Muscle of back (tissue), 11 donors: ENCODE results near the gene SLIT3. TPM values are rescaled to one million over a fixed set of nuclear protein-coding genes. Genes with fewer than 3 reads are reported as not detected.
A peak's percentile ranks its signal among the peaks of the same experiment; 100 is the strongest.

Source experiments
- DNase-seq, 3 donors: peaks; one replicate each; pipeline versions ENCODE4 v3.0.0 to v3.0.0-alpha.2; 2013
- polyA plus RNA-seq, 10 donors: library from polyadenylated mRNA; unstranded; fragments of 120-200 nt; gene quantifications; one replicate each; pipeline ENCODE4 v1.2.1, GENCODE V29; 2013; ENCODE audit not compliant: insufficient read length in 10 of 10

Gene SLIT3
- polyA plus RNA-seq, 10 donors: 6.6 to 47.9 (median 10.4) TPM

- no peak for DNase-seq
Measured at GRCh38 chr5:168935183-168935582, 365.8 kb downstream of the SLIT3 start.

- DNase-seq: no peak
Measured at GRCh38 chr5:168934169-168934568, 366.8 kb downstream of the SLIT3 start.

DNA sequence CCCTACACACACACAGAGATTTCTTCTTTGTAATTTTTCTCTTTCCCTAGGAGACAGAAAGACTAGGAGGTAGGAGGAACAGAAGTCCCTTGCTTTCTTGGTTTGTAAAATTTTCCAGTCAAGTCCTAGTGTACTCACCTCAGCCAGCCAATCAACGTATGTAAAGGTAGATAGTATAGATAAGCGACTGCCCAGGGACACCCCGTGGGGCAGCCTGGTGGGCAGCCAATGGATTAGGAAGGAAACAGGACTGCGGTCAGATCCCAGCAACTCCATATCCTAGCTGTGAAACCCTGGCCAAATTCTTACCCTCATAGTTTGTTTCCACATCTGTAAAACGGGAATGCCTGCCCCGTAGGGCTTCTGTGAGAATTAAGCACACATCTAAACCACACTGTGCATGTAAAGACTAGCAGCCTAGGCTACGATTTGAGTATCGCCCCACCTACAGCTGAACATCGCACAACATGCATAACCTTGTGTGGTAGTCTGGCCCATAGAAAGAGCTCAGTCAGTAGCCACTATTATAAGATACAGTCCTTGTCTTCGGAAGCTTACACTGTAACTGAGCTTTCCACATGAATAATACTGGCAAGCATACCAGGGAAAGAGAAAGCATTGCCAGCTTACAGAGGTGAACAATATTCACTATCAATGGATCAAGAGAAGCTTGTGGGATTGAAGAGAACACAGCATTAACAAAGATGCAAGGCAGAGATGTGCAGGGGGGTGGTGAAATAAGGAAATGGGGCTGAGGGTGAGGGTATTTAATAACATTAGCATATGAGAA lies 368.3 kb downstream of the SLIT3 start:
- no peak for DNase-seq

- DNase-seq: peak in 1 of 3 donors; percentile 65
Measured at GRCh38 chr5:168931638-168932345, 369.1 kb downstream of the SLIT3 start.

DNA sequence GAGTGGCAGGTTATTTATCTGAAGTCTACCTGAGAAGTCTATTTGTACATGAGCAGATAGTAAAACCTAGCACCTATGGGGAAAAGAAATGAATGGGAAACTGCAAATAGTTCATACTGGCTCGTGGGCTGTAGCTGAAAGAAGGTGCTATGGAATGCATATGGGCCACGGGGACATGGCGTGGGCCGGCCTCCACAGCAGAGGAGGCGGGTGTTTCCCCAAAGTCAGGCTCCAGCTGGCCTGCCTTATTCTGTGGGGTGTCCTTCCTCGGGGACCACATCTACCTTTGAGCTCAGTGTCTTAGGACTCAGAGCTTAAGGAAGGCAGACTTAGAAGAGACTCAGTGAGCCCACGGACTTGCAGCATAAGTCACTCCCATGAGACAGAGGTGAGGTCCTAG lies 371.3 kb downstream of the SLIT3 start:
- no peak for DNase-seq

DNA sequence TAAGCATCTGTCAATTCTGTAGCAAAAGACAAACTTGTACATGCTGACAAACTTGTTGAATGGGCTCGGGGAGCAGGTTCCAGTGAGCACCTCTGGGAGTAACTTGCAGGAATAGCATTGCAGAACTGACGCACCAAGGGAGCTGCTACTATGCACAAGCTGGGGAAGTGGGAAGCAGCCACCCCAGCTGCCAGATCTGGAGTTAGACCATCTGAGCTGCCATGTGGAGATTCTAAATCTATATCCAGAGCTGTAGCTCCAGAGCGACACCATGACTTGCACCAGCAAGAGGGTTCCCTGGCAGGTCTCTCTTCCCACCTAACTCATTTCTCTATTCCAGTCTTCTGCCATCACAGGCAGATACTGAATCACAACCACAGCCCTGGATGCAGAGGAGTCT lies 375.8 kb downstream of the SLIT3 start:
- DNase-seq: no peak

DNA sequence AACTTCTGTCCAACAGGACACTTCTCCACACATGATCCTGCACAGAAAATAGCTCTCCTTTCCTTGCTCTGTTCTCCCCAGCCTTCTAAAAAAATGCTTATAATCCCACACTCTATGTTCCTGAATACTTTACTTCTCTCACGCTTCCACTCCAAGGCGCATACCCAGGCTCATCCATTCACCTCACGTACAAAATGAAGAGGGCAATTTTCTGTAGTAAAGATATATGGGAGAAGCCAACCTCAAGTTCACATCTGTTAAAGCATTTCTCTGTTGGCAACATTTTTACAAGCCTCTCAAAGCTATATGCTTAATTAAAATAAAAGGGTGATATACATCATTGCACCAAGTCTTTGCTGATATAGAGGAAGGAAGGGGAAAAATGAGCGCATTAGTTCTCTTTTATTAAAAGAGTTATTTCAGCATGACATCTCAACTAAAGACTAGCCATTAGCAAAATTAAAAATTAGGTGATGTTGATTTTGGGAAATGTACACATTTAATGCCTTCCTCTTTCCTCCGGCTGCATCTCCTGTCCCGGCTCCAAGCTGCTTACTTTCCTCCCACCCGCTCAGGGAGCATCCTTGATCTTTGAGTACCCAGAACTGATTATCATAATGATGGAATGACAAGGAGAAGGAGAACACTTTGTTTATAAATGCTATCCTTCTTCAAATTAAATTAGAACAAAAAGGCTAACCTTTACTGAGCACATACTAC lies 379.6 kb downstream of the SLIT3 start:
- DNase-seq: no peak

- DNase-seq: peak in 1 of 3 donors; percentile 8
Measured at GRCh38 chr5:168920019-168920810, 380.7 kb downstream of the SLIT3 start.

DNA sequence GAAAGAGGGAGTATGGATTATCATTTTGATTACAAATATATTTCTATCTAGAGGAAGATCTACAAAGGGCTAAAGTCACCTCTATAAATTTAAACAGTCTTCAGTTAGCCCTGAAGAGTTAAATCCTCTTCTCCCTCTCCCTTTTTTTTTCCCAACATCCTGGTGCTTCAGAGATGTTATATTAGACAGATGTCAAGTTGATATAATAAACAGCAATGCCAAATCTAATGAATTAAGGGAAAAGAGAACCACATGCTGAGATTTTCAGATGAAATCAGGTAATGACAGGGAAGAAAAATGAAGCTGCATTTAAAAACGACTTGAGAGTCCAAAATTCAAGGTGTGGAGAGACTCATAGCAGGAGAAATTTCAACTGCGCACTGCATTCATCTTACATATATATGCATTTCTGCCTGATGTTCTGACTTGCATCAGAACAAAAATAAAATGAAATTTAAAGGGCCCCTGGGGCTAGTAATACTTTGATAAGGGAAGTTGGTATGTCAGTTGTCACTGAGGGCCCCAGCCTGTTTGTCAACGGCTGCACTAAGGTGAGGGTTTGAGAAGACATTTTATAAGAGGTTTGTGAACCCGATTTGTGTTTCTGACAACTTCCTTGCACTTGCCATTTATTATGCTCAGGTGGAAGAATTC lies 382.9 kb downstream of the SLIT3 start:
- no peak for DNase-seq

GRCh38 chr5:168916852-168917251 lies 384.1 kb downstream of the SLIT3 start:
- DNase-seq: no peak

DNA sequence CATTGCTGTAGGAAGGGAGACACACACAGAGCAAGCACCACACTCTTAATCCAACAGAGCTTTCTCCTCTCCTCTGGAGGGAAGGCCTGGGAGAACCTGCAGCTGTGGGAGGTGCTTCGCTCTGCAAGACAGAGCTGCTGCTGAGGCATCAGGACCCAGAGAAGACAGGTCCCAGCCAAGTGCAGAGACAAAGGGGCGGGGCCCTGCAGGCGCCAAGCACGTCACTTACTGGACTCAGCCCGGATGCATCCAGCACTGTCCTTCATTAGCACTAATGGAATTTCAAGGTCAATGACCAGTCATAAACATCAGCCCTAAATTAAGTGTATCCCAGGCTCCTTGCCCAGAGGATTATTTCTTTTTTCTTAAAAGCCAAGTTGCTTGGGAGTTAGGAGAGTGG lies 384.7 kb downstream of the SLIT3 start:
- peak in 2 of 3 donors; percentile 22 to 44 for DNase-seq

- no peak for DNase-seq
Measured at GRCh38 chr5:168914491-168914890, 386.4 kb downstream of the SLIT3 start.

GRCh38 chr5:168910874-168911273 lies 390.1 kb downstream of the SLIT3 start:
- no peak for DNase-seq

GRCh38 chr5:168908207-168908606 lies 392.7 kb downstream of the SLIT3 start:
- DNase-seq: peak in 1 of 3 donors; percentile 20

DNA sequence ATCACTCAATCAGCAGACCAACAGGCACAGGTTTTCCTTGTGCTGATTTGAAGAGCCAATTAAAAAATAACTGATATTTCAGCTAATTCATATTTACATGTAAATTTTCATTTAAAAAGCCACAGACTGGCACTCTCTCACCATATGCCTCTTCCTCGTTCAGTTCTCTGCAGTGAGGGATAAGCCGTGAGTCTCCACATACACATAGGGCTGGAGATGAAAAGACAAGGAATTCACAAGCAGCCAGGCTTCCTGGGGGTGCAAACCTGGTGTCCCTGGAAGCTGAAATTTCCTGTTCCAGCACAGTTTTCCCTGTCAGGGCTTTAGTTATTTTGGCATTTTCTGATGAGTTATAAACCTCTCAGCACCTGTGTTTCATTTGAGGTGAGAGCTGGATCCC lies 397.9 kb downstream of the SLIT3 start:
- no peak for DNase-seq

GRCh38 chr5:168899673-168900072 lies 401.3 kb downstream of the SLIT3 start:
- DNase-seq: no peak

GRCh38 chr5:168899264-168899663 lies 401.7 kb downstream of the SLIT3 start:
- DNase-seq: no peak

- no peak for DNase-seq
Measured at GRCh38 chr5:168898247-168898911, 402.6 kb downstream of the SLIT3 start.

DNA sequence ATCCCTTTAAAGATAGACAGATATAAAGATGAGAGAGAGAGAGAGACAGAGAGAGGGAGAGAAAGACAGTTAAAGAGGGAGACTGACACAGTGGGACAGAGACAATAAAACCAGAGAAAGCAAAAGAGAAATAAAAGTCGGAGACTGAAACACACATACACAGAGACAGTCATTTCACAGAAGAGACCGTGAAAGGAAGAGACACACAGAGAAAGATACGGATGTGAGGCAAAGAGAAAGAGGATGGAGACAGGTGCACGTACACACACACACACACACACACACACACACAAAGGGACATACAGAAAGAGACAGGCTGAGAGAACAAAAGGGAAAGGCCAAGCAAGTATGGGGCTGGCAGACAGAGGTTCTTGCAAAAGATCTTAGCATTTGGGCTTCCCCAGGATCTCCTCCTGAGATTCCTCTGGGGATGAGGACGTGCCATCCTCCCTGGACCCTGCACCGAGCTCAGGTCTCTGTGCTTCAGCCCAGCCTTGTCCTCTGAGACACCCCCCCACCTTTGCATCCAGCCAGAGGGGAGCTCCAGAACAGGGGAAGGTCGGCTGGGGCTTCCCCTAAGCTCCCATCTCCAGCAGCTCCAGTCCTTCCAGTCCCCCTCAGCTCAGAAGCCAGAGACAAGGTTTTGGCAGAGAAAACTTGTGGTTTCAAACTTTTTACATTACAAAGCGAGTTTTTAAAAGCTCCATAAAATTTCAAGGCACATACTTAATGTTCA lies 403.4 kb downstream of the SLIT3 start:
- DNase-seq: no peak
